ENCODE data around the gene DIAPH2.

The DIAPH2 gene

GRCh38 chrX:97224148-97224547 lies 539.5 kb downstream of the DIAPH2 start:
- CTCF ChIA-PET: no interaction called here
- Mint-ChIP-seq H3K4me1 (no peaks in the 10 kb centered on the region), H3K27me3 (no peaks in the 10 kb centered on the region), H3K9me3 (no peaks in the 10 kb centered on the region), H3K4me3 (no peak overlapping the region), H3K27ac (no peak overlapping the region), H3K36me3 (no peaks in the 10 kb centered on the region)
- no peak for DNase-seq

DNA sequence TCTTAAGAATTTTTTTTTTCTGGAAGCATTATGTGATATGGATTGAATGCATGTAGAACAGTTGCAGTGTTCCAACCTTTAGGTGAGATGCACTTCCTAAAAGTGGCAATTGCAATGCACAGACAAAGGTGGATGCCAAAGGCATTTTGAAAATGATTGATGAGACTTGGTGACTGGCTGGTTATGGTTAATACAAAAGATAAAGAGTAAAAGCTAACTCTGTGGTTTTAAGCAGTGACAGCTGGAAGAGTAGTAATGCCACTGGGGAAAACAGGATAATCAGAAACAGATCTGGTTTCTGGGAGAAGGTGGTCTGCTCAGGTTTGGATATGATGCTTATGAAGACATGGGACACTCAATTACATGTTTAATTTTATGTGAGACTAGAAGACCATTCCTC lies 544.7 kb downstream of the DIAPH2 start:
- CTCF ChIA-PET: no interaction called here
- Mint-ChIP-seq H3K36me3 (peaks cover 1% of the 10 kb centered on the region), H3K27ac (no peak overlapping the region), H3K4me3 (no peak overlapping the region), H3K9me3 (peaks cover 2% of the 10 kb centered on the region), H3K4me1 (no peaks in the 10 kb centered on the region), H3K27me3 (no peaks in the 10 kb centered on the region)
- DNase-seq: no peak

- peaks cover 2% of the 10 kb centered on the region for H3K9me3 Mint-ChIP-seq
- no peaks in the 10 kb centered on the region for H3K4me1 Mint-ChIP-seq
- peaks cover 1% of the 10 kb centered on the region for H3K36me3 Mint-ChIP-seq
- H3K27ac Mint-ChIP-seq: no peak overlapping the region
- CTCF ChIA-PET: no interaction called here
- DNase-seq: no peak
- H3K27me3 Mint-ChIP-seq: no peaks in the 10 kb centered on the region
- no peak overlapping the region for H3K4me3 Mint-ChIP-seq
Observed at GRCh38 chrX:97230948-97231347, 546.3 kb downstream of the DIAPH2 start.

DNA sequence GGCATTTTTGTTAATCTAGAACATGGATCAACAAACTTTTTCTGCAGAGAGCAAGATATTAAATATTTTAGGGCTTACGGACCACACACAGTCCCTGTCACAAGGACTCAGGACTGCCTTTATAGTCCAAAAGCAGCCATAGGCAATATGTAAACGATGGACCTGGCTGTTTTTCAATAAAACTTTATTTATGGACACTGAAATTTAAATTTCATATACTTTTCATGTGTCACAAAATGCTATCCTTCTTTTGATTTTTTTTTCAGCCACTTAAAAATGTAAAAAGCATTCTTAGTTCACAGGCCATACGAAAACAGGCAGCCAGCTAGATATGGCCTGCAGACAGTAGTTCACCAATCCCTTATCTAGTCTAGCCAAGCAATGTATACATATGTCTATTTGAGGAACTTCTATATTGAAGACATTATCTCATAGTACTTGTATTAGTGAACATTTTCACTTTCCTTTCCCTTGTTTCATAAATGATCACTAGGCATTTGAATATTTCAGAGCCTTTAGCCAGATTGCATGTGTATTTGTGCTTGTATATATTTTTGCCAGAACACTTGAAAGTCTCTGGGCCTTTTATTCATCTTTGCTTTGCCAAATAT lies 549.9 kb downstream of the DIAPH2 start:
- CTCF ChIA-PET: no interaction called here
- Mint-ChIP-seq H3K9me3 (peaks cover 2% of the 10 kb centered on the region), H3K36me3 (peaks cover 1% of the 10 kb centered on the region), H3K27ac (no peak overlapping the region), H3K27me3 (no peaks in the 10 kb centered on the region), H3K4me3 (no peak overlapping the region), H3K4me1 (no peaks in the 10 kb centered on the region)
- no peak for DNase-seq

DNA sequence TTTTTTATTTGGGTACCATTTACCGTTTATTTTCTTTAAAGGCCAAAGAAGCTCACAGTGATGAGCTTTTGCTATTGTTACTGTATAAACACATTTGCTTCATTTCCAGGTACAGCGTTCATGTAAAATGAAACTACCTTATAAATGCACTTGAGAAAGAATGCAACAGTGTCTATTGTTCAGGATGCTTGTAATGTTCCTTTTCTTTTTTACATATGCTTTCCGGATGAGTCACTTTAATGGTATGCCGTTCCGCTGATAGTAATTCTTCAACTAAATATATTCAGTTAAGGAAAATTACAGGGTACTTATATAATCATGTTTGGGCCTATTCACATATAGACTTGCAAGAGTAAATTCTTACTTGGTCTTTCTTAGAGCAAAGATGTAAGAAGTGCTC lies 554.0 kb downstream of the DIAPH2 start:
- no peak for DNase-seq
- no peaks in the 10 kb centered on the region for H3K4me1 Mint-ChIP-seq
- no peak overlapping the region for H3K4me3 Mint-ChIP-seq
- CTCF ChIA-PET: no interaction called here
- no peaks in the 10 kb centered on the region for H3K36me3 Mint-ChIP-seq
- no peak overlapping the region for H3K27ac Mint-ChIP-seq
- H3K9me3 Mint-ChIP-seq: no peaks in the 10 kb centered on the region
- H3K27me3 Mint-ChIP-seq: no peaks in the 10 kb centered on the region

DNA sequence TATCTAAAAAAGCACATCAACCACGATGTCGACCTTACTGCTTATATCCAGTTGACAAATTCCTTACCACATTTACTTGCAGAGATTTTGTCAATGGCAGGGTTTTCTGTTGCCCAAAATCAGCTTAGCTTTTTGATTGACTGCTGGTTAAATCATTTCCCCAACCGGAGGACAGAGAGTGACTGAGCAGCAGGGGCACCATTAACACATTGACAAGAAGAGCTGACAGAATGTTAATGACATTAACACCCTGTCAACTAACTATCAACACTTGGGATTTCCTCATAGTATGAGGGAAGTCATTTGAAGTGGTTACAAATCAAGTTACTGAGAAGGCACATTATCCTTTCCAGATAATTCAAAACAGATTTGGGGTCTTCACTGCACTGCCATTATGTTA lies 567.5 kb downstream of the DIAPH2 start:
- H3K27me3 Mint-ChIP-seq: no peaks in the 10 kb centered on the region
- no peaks in the 10 kb centered on the region for H3K9me3 Mint-ChIP-seq
- H3K4me3 Mint-ChIP-seq: no peak overlapping the region
- CTCF ChIA-PET: no interaction called here
- DNase-seq: no peak
- no peak overlapping the region for H3K27ac Mint-ChIP-seq
- H3K36me3 Mint-ChIP-seq: no peaks in the 10 kb centered on the region
- no peaks in the 10 kb centered on the region for H3K4me1 Mint-ChIP-seq

- Mint-ChIP-seq H3K9me3 (no peaks in the 10 kb centered on the region), H3K4me1 (no peaks in the 10 kb centered on the region), H3K4me3 (no peak overlapping the region), H3K27me3 (no peaks in the 10 kb centered on the region), H3K36me3 (peaks cover 1% of the 10 kb centered on the region), H3K27ac (no peak overlapping the region)
- no peak for DNase-seq
- CTCF ChIA-PET: no interaction called here
Observed at GRCh38 chrX:97260679-97261078, 576.0 kb downstream of the DIAPH2 start.

DNA sequence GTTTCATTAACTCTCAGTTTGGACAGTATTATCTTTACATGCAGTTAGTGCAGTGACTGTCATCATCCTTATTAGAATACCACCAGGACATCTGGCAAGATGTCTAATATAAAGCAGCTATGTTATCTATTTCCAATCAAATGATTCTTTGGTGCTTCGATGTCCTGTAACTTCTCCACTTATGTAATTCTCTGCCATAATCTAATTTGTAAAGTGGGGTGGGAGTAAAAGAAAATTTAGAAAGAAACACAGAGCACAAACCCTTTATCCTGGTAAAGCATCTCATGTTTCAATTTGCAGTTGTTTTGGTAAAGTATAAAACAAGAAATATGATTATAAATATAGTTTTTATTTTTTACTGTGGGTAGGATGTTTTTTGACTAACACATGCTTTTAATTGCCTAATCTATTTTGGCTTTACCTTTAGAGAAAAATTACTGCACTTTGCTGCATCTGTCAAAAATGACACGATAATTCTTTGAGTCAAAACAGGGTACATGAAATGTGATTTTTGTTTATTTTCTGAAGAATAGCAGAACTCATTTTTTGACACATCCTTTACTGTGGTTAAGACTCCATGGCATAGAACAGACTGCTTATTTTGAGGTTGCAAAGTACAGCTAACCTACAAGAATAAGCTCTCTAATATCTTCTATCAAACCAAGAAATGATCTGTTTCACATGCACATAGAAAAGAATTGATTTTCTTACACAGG lies 581.9 kb downstream of the DIAPH2 start:
- no peaks in the 10 kb centered on the region for H3K27me3 Mint-ChIP-seq
- no peaks in the 10 kb centered on the region for H3K9me3 Mint-ChIP-seq
- no peaks in the 10 kb centered on the region for H3K4me1 Mint-ChIP-seq
- CTCF ChIA-PET: no interaction called here
- H3K27ac Mint-ChIP-seq: no peak overlapping the region
- DNase-seq: no peak
- H3K4me3 Mint-ChIP-seq: no peak overlapping the region
- peaks cover 1% of the 10 kb centered on the region for H3K36me3 Mint-ChIP-seq

- no peak overlapping the region for H3K27ac Mint-ChIP-seq
- no peak overlapping the region for H3K4me3 Mint-ChIP-seq
- H3K9me3 Mint-ChIP-seq: no peaks in the 10 kb centered on the region
- DNase-seq: no peak
- CTCF ChIA-PET: no interaction called here
- H3K4me1 Mint-ChIP-seq: no peaks in the 10 kb centered on the region
- H3K36me3 Mint-ChIP-seq: peaks cover 1% of the 10 kb centered on the region
- H3K27me3 Mint-ChIP-seq: no peaks in the 10 kb centered on the region
Observed at GRCh38 chrX:97267396-97268181, 582.9 kb downstream of the DIAPH2 start.

GRCh38 chrX:97268182-97268680 lies 583.6 kb downstream of the DIAPH2 start:
- Mint-ChIP-seq H3K9me3 (no peaks in the 10 kb centered on the region), H3K4me3 (no peak overlapping the region), H3K27me3 (no peaks in the 10 kb centered on the region), H3K4me1 (no peaks in the 10 kb centered on the region), H3K27ac (no peak overlapping the region), H3K36me3 (peaks cover 1% of the 10 kb centered on the region)
- CTCF ChIA-PET: no interaction called here
- no peak for DNase-seq

DNA sequence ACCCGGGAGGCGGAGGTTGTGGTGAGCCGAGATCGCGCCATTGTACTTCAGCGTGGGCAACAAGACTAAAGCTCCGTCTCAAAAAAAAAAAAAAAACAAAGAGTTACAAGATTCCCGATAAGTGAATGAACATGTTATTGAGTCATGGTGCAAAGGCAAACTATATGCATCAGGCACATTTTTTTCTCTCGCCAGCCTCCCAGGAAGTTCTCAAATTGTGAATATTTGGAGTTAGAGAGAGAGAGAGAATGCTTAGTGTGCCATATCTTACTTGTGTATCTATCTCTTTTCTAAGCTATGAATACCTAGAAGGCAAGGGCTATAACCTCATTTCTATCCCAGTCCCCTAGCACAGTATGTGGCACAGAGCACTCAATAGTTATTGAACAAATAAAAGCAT lies 599.9 kb downstream of the DIAPH2 start:
- Mint-ChIP-seq H3K27ac (no peak overlapping the region), H3K4me3 (no peak overlapping the region), H3K9me3 (no peaks in the 10 kb centered on the region), H3K27me3 (no peaks in the 10 kb centered on the region), H3K4me1 (no peaks in the 10 kb centered on the region), H3K36me3 (no peaks in the 10 kb centered on the region)
- CTCF ChIA-PET: no interaction called here
- DNase-seq: no peak

GRCh38 chrX:97290199-97290598 lies 605.6 kb downstream of the DIAPH2 start:
- no peaks in the 10 kb centered on the region for H3K27me3 Mint-ChIP-seq
- no peak overlapping the region for H3K27ac Mint-ChIP-seq
- no peak for DNase-seq
- H3K36me3 Mint-ChIP-seq: no peaks in the 10 kb centered on the region
- CTCF ChIA-PET: interaction anchor here (0.5 kb wide), 1 partner anchor 27 kb away, joined by 3 read pairs; no protein-coding TSS in a partner anchor
- no peaks in the 10 kb centered on the region for H3K4me1 Mint-ChIP-seq
- no peaks in the 10 kb centered on the region for H3K9me3 Mint-ChIP-seq
- H3K4me3 Mint-ChIP-seq: no peak overlapping the region

DNA sequence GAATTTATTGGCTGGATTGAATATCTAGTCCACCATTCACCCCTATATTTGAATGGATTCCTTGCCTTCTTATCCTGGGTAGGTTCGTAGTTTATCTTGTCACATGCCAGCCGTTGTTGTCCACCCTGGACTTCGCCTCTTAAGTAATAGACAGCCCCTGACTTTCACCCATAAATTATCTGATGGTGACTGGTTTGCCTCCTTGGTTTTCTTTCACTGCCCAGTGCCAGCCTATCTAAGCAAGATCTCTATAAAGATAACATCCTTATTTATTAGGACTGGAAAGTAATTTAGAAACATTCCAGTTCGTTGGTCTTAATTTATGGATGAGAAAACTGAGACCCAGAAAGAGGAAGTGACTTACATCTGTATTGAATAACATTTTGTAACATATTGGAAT lies 609.4 kb downstream of the DIAPH2 start:
- no peak for DNase-seq
- no peaks in the 10 kb centered on the region for H3K27me3 Mint-ChIP-seq
- H3K4me1 Mint-ChIP-seq: no peaks in the 10 kb centered on the region
- no peaks in the 10 kb centered on the region for H3K36me3 Mint-ChIP-seq
- no peak overlapping the region for H3K27ac Mint-ChIP-seq
- CTCF ChIA-PET: no interaction called here
- H3K9me3 Mint-ChIP-seq: no peaks in the 10 kb centered on the region
- no peak overlapping the region for H3K4me3 Mint-ChIP-seq

DNA sequence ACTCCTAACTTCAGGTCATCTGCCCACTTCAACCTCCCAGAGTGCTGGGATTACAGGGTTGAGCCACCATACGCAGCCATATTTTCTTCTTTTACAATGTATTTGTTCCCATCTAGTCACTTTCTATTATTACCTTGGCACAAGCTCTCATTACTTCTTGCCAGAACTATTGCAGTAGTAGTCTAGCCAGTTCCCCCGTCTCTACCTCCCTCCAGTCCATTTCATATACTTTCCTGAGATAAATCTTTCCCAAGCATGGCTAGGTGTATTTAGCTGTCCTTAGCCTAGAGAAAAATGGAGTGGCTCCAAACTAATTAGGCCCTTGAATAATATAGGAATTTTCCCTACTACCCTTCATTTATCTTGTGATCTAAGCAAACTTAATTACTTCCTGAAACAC lies 611.3 kb downstream of the DIAPH2 start:
- Mint-ChIP-seq H3K27me3 (no peaks in the 10 kb centered on the region), H3K36me3 (no peaks in the 10 kb centered on the region), H3K9me3 (no peaks in the 10 kb centered on the region), H3K4me3 (no peak overlapping the region), H3K27ac (no peak overlapping the region), H3K4me1 (no peaks in the 10 kb centered on the region)
- CTCF ChIA-PET: interaction anchor here (0.6 kb wide), 1 partner anchor 311 kb away, joined by 3 read pairs; no protein-coding TSS in a partner anchor
- no peak for DNase-seq

Data from activated naive CD4-positive, alpha-beta T cell treated with anti-CD3 and anti-CD28 coated beads, Interleukin-2, amount 10 ng/mL, durations not matched to agents 7 days and 5 days (primary cell).